DMS153 treated with DMSO at 0.1 percent for 48 hours (cell line): ENCODE measurements around the gene TRDN.

Source experiments
- DNase-seq: peaks from one replicate; lab custom pipeline; 2025; ENCODE audit not compliant: unreplicated experiment; lab: John Stamatoyannopoulos, UW

The TRDN gene

DNA sequence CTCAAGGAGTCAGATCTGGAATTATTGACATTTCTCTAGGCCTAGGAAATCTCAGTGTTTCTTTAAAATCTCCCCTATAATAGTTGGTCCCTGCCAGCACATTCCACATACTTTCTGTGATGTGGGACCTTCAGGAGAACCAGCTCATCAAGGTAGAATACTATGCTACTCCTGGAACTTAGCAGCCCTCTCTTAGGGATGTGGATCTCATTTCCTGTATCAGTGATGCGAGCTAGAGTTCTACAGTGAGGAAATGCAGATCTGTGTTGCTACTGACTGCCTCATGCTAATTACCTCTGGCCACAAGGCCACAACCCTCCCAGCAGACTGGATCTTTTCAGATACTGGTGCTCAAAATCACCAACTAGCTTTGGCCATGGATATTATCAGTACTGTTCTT, 446.9 kb downstream of the TRDN start:
- DNase-seq = no peak

DNA sequence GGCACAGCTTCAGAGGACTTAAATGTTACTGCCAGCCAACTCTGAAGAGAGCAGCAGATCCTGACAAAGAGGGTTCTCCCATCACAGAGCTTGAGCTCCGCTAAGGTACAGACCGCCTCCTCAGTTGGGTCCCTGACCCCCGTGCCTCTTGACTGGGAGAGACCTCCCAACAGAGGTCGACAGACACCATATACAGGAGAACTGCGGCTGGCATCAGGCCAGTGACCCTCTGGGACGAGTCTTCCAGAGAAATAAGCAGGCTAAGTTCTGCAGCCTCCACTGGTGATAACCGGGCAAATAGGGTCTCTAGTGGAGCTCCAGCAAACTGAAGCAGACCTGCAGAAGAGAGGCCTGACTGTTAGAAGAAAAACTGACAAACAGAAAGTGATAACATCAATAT, 453.8 kb downstream of the TRDN start:
- no peak for DNase-seq

DNA sequence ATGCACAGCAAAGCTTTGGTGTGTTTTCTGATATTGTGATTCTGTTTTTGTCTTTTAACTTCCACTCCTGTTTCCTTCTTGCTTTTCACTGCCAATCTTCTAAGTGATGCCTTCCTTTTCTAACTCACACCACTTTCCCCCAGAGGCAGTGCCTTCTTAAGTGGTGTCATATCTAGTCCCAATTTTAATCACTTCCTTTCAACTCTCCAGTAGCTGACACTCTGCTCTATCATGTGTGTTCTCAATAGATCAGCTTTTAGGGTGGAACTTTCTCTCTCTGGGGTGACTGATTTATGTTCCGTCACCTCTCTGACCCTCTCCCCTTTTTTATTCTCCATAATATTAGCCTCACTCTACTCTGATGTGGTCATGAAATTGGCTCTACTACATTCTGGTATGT, 460.0 kb downstream of the TRDN start:
- no peak for DNase-seq

DNA sequence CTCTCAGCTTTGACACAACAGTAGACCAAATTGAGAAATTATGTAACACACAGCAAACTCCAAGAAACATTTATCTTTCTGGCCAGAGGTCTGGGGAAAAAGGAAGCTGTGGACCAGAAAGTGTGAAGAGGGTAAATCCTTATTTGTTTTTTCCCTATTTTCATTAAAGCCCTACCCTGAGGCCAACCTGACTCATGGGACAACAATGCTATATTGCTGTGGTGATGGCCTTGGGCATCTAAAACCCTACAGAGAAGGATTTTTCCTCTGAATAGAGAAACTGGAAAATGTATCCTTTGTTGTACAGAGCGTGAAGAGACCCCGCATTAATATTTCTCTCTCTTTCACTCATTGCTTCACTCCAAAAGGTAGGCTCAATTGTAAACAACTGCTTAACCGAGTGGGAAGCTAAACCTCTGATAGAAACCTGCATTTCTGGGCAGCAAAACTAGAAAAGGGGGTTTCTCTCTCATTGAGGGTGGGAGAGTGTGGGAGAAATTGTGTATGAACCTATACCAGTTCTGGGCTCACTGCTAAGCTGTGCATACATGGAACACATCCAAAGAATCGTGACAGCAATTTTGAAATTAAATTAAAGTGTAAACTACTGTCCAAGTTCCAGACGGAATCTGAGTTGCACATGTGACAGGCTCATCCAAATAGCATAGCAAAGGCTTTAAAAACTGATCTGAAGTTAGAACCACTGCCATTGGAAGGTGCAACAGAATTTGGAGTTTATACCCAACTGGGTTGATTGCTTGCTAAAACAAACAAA, 465.2 kb downstream of the TRDN start:
- DNase-seq = no peak

DNA sequence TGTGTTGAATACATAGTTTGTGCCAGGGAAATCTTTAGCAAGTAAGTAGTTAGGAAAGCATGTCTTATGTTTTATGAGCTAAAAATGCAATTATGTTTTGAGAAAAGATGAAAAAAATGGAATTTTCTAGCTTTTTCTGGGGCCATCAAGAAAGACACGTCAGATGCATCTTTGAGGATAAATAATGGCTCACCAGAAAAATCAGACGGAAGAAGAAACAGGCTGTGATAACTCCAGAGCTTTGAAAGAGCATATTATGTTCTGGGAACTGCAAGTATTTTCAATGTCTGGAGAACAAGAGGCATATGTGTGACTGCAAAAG, 467.0 kb downstream of the TRDN start:
- no peak for DNase-seq

DNA sequence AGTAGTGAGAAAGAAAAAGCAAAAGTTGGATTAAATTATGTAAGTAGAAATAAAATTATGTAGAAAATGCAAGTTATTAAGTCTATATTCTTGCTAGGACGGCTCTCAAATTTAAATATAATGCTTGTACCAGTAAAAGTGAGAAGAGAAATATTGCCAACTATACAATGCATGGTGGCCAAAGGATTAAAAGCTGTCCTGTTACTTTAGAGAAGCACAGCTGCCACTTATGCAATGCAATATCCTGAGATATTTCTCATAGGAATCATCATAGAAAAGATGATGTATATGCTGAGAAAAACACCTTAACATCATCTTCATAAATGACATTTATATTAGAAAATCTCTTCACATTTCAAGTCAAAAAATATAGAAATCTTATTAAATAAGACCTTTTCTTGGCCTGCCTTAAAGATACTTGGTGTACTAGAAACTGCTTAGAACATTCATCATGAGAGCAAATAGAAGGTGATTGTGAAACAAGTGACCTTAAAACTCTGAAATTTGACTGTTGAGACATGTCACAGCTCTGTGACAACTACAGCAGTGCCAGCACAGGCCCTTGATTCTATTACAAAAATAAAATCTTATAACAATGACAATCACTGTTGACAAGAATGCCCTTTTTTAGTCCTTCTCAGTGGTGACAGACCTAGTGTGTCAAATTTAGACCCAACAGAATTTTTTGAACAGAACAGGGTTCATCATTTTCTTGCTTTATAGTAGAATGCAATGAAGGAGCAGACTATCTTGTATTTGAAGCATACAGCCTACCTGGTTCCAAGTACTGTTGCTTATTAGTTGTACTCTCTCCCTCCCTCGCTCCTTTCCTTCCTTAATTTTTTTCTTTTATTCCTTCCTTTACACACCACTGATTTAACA, 467.6 kb downstream of the TRDN start:
- no peak for DNase-seq

DNA sequence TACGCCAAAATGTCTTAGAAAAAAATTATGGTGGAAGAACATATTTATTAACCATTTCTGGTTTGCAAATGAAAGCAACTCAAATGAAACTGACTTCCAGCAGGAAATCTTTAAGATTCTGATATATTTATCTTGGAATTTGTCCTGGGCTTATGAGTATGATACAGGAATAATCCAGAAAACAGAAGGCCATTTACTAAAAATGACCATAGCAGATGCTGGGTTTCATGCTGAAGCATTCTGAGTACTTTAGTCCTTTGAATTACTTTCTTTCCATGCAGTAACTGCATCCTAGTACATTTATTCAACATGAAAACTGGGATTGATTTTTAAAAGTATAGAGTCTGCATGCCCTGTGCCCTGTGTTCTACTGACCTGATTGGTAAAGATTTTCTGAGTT, 468.3 kb downstream of the TRDN start:
- no peak for DNase-seq
